Osteocyte (in vitro differentiated cells): ENCODE results near the gene METTL27. TPM values are rescaled to one million over a fixed set of nuclear protein-coding genes. Genes with fewer than 3 reads are reported as not detected.

Experiments
- DNase-seq: peaks from one replicate; pipeline ENCODE4 v3.0.0; 2021; ENCODE audit warnings: mixed read lengths; ENCODE audit not compliant: unreplicated experiment; ENCODE audit errors: extremely low spot score
- H3K27ac Mint-ChIP-seq: one replicate; pipeline ENCODE4 v1.8.0; 2021; ENCODE audit warnings: mild to moderate bottlenecking, mixed read lengths; ENCODE audit not compliant: unreplicated experiment
- H3K27me3 Mint-ChIP-seq: one replicate; pipeline ENCODE4 v1.8.0; 2021; ENCODE audit warnings: mixed read lengths; ENCODE audit not compliant: unreplicated experiment
- H3K36me3 Mint-ChIP-seq: one replicate; pipeline ENCODE4 v1.8.0; 2021; ENCODE audit warnings: mixed read lengths; ENCODE audit not compliant: unreplicated experiment
- H3K4me1 Mint-ChIP-seq: one replicate; pipeline ENCODE4 v1.8.0; 2021; ENCODE audit warnings: mixed read lengths; ENCODE audit not compliant: unreplicated experiment
- H3K4me3 Mint-ChIP-seq: one replicate; pipeline ENCODE4 v1.8.0; 2021; ENCODE audit warnings: mild to moderate bottlenecking, moderate library complexity, mixed read lengths; ENCODE audit not compliant: unreplicated experiment
- H3K9me3 Mint-ChIP-seq: one replicate; pipeline ENCODE4 v1.8.0; 2021; ENCODE audit warnings: mixed read lengths; ENCODE audit not compliant: unreplicated experiment
- total RNA-seq: library from RNA; stranded (reverse); gene quantifications from 2 replicates; pipeline ENCODE4 v1.2.1, GENCODE V29; 2021
- TF ChIP-seq, protein P1 (sequence below): fragments of 200-600 bp; sonication (generic); IDR thresholded peaks from 2 replicates; pipeline ENCODE4 v1.5.0; 2021; ENCODE audit warnings: antibody characterized with exemption, mild to moderate bottlenecking, moderate library complexity

Gene METTL27
- total RNA-seq, 1 donor from 2014 or later: 2.2 TPM

DNA sequence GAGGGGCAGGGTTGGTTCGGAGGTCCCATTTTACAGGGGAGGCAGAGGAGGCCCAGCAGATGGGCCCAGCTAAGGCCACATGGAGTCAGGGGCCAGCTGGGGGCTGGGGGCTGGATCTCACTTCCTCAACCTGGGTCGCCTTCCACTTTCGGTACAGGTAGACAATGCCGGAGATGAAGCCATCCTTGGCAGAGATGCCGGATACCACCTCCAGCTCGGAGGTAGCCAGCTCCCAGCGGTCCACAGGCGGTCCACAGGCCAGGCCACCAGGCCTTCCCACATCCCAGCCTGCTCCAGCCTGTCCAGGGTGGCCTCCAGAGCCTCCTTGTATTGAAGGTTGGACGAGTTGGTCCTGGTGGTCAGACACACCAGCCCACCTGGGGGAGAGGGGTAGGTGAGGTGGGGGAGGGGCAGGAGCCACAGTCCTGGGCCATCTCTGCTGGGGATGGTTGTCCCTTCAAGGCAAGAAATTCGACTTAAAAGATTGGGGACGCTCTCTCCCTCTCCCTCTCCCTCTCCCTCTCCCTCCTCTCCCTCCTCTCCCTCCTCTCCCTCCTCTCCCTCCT, 7.6 kb downstream of the METTL27 start:
- no peaks in the 10 kb centered on the region for H3K27me3 Mint-ChIP-seq
- no peak overlapping the region for H3K4me3 Mint-ChIP-seq
- TF ChIP-seq, protein P1, sequence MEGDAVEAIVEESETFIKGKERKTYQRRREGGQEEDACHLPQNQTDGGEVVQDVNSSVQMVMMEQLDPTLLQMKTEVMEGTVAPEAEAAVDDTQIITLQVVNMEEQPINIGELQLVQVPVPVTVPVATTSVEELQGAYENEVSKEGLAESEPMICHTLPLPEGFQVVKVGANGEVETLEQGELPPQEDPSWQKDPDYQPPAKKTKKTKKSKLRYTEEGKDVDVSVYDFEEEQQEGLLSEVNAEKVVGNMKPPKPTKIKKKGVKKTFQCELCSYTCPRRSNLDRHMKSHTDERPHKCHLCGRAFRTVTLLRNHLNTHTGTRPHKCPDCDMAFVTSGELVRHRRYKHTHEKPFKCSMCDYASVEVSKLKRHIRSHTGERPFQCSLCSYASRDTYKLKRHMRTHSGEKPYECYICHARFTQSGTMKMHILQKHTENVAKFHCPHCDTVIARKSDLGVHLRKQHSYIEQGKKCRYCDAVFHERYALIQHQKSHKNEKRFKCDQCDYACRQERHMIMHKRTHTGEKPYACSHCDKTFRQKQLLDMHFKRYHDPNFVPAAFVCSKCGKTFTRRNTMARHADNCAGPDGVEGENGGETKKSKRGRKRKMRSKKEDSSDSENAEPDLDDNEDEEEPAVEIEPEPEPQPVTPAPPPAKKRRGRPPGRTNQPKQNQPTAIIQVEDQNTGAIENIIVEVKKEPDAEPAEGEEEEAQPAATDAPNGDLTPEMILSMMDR: no peak
- peaks cover 2% of the 10 kb centered on the region for H3K4me1 Mint-ChIP-seq
- H3K36me3 Mint-ChIP-seq: no peaks in the 10 kb centered on the region
- DNase-seq: no peak
- no peak overlapping the region for H3K27ac Mint-ChIP-seq
- H3K9me3 Mint-ChIP-seq: no peaks in the 10 kb centered on the region

DNA sequence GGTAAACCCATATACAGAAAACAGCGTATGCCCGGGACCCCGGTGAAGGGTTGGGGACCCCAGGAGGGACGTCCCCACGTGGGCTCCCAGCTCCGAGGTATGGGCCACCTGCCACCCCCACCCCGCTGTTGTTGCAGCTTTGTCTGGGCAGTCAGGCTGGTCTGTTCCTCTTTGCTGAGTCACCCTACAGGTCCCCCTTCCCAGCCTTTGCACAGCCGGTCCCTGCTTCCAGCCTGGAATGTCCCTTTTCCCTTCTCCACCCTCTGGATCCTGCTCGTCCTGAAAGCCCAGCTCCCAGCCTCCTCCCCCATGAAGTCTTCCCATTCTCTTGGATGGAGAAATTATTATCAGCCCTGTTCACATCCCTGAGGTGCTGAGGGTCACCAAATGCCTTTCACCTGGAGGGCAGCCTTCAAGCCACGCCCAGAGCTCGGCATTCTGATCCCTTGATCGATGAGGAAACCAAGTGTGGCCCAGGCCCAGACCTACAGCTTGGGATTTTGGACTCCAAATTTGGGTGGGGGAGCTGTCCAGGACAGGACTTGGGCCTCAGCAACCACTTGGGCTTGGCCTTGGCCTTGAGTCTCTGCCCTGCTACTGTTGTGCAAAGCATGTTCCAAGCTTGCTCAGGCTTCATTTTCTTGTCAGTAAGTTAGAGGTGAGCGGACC, 8.9 kb downstream of the METTL27 start:
- TF ChIP-seq, protein P1: no peak
- Mint-ChIP-seq H3K27ac (no peak overlapping the region), H3K36me3 (no peaks in the 10 kb centered on the region), H3K9me3 (no peaks in the 10 kb centered on the region), H3K4me1 (peaks cover 5% of the 10 kb centered on the region), H3K27me3 (no peaks in the 10 kb centered on the region), H3K4me3 (no peak overlapping the region)
- no peak for DNase-seq

DNA sequence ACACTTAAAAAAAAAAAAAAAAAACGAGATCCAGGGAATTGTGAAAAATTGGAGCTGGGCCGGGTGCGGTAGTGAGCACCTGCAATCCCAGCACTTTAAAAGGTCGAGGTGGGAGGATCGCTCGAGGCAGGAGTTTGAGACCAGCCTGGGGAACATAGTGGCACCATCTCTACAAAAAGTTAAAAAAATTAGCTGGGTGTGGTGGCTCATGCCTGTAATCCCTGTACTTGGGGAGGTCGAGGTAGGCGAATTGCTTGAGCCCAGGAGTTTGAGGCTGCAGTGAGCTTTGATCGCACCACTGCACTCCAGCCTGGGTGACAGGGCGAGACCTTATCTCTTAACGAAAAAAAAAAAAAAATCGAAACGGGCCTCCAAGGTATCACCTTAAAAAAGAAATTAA, 9.5 kb downstream of the METTL27 start:
- no peak overlapping the region for H3K27ac Mint-ChIP-seq
- no peak overlapping the region for H3K4me3 Mint-ChIP-seq
- no peaks in the 10 kb centered on the region for H3K36me3 Mint-ChIP-seq
- H3K27me3 Mint-ChIP-seq: no peaks in the 10 kb centered on the region
- peaks cover 9% of the 10 kb centered on the region for H3K4me1 Mint-ChIP-seq
- TF ChIP-seq, protein P1: no peak
- H3K9me3 Mint-ChIP-seq: no peaks in the 10 kb centered on the region
- no peak for DNase-seq

DNA sequence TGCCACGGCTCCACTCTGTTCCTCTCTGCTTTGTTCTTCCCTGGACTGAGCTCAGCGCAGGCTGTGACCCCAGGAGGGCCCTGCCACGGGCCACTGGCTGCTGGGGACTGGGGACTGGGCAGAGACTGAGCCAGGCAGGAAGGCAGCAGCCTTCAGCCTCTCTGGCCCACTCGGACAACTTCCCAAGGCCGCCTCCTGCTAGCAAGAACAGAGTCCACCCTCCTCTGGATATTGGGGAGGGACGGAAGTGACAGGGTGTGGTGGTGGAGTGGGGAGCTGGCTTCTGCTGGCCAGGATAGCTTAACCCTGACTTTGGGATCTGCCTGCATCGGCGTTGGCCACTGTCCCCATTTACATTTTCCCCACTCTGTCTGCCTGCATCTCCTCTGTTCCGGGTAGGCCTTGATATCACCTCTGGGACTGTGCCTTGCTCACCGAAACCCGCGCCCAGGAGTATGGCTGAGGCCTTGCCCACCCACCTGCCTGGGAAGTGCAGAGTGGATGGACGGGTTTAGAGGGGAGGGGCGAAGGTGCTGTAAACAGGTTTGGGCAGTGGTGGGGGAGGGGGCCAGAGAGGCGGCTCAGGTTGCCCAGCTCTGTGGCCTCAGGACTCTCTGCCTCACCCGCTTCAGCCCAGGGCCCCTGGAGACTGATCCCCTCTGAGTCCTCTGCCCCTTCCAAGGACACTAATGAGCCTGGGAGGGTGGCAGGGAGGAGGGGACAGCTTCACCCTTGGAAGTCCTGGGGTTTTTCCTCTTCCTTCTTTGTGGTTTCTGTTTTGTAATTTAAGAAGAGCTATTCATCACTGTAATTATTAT, 10.3 kb downstream of the METTL27 start:
- Mint-ChIP-seq H3K9me3 (no peaks in the 10 kb centered on the region), H3K27me3 (no peaks in the 10 kb centered on the region), H3K4me1 (peaks cover 16% of the 10 kb centered on the region), H3K4me3 (no peak overlapping the region), H3K36me3 (no peaks in the 10 kb centered on the region), H3K27ac (no peak overlapping the region)
- DNase-seq: no peak
- TF ChIP-seq, protein P1: no peak

DNA sequence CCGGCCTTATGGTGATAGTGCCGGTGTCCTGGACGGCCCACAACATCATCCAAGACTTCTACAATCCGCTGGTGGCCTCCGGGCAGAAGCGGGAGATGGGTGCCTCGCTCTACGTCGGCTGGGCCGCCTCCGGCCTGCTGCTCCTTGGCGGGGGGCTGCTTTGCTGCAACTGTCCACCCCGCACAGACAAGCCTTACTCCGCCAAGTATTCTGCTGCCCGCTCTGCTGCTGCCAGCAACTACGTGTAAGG, 10.8 kb downstream of the METTL27 start:
- TF ChIP-seq, protein P1: no peak
- H3K27me3 Mint-ChIP-seq: no peaks in the 10 kb centered on the region
- peaks cover 16% of the 10 kb centered on the region for H3K4me1 Mint-ChIP-seq
- H3K27ac Mint-ChIP-seq: no peak overlapping the region
- DNase-seq: no peak
- H3K36me3 Mint-ChIP-seq: no peaks in the 10 kb centered on the region
- no peaks in the 10 kb centered on the region for H3K9me3 Mint-ChIP-seq
- no peak overlapping the region for H3K4me3 Mint-ChIP-seq
